Body of pancreas (tissue), 4 donors: Measurements from ENCODE around the gene RNPC3.

ENCODE experiments used
- CTCF ChIP-seq, 7 experiments: fragments of 450-650 bp in 4 of 7; fragments of 200-600 bp in 3 of 7; sonication (generic) in 3 of 7; IDR thresholded peaks; one replicate each; pipeline ENCODE4 v1.5.1; 2016 to 2019; ENCODE audit warnings: antibody characterized with exemption in 7 of 7
- POLR2A ChIP-seq, 3 donors: fragments of 450-650 bp; IDR thresholded peaks; one replicate each; pipeline ENCODE4 v1.6.1; 2016; ENCODE audit warnings: antibody characterized with exemption in 3 of 3, mild to moderate bottlenecking in 2 of 3

GRCh38 chr1:103523346-103523745, 2.2 kb upstream of the RNPC3 start:
- TF ChIP-seq CTCF (IDR thresholded peaks at IDR 0.05), result no peak
- TF ChIP-seq POLR2A (IDR thresholded peaks at IDR 0.05), result no peak
